GM21737 (cell line): Measurements from ENCODE around the gene SUV39H1.
"Not testable (repeated sequence)": the region's sequence is repeated elsewhere in the genome, so short reads cannot be mapped to it uniquely, and the experiment has no call there.

Experiments
- ATAC-seq: cut with Tn5 transposase; IDR thresholded peaks from one replicate; pipeline ENCODE4 v1.9.1; 2021; ENCODE audit warnings: mild to moderate bottlenecking, moderate library complexity; ENCODE audit not compliant: unreplicated experiment

Gene SUV39H1

GRCh38 chrX:48684134-48684533 lies 12.4 kb upstream of the SUV39H1 start:
- no peak for ATAC-seq

DNA sequence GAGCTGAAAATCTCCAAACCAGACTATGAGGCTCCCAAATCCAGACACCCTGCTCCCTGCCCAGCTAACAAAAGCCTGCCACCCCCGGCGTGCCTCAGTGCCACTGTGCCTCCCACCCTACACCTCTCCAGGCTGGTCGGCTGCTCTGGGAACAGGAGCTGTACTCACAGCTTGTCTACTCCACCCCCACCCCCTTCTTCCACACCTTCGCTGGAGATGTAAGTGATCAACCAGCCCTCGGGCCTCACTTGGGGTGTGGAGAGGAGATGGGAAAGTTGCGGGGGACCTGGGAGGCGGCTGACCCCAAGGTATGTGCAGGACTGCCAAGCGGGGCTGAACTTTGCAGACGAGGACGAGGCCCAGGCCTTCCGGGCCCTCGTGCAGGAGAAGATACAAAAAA lies 11.1 kb upstream of the SUV39H1 start:
- ATAC-seq = no peak

DNA sequence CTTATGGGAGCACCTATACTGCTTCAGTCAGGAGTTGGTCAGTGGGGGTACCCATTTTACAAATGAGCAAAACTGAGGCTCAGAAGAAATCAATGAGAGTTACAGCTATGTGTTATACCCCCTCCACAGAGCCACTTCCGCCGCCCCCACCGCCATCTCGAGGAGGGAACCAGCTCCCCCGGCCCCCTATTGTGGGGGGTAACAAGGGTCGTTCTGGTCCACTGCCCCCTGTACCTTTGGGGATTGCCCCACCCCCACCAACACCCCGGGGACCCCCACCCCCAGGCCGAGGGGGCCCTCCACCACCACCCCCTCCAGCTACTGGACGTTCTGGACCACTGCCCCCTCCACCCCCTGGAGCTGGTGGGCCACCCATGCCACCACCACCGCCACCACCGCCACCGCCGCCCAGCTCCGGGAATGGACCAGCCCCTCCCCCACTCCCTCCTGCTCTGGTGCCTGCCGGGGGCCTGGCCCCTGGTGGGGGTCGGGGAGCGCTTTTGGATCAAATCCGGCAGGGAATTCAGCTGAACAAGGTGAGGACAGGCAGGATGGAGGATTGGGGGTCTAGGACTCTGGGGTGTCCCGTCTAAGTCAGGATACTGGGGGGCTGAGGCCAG lies 7.9 kb upstream of the SUV39H1 start:
- ATAC-seq = no peak

DNA sequence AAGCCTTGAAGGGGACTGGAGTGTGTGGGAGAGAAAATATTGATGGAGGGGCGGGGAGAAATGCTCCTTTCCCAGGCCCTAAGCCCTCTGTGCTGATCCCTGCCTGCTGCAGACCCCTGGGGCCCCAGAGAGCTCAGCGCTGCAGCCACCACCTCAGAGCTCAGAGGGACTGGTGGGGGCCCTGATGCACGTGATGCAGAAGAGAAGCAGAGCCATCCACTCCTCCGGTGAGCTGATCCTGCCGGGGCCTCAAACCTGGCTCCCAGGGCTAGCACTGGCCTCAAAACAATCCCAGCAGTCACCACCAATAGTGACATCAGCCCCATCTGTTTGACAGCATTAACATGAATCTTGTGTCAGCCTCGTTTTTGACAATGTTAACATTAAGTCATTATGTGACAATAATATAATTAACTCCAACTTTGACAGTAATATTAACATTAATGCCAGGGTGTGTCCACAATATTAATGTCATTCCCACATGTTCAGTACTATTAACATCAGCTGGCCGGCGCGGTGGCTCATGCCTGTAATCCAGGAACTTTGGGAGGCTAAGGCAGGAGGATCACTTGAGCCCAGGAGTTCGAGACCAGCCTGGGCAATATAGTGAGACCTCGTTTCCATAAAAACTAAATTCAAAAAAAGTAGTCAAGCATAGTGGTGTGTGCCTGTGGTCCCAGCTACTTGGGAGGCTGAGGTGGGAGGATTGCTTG lies 7.2 kb upstream of the SUV39H1 start:
- no peak for ATAC-seq

DNA sequence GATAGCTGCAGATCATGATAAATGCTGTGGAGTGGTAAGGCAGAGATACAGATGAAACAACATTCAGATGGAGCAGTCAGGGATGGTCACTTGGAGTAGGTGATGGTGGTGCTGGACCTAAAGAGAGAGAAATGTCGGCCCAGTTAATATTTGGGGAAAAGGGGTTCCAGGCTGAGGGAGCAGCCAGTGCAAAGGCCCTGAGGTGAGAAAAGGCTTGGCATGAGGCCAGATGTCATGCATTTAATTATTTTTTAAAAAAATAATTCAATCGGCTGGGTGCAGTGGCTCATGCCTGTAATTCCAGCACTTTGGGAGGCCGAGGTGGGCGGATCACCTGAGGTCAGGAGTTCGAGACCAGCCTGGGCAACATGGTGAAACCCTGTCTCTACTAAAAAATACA lies 4.8 kb upstream of the SUV39H1 start:
- ATAC-seq = not testable (repeated sequence)

DNA sequence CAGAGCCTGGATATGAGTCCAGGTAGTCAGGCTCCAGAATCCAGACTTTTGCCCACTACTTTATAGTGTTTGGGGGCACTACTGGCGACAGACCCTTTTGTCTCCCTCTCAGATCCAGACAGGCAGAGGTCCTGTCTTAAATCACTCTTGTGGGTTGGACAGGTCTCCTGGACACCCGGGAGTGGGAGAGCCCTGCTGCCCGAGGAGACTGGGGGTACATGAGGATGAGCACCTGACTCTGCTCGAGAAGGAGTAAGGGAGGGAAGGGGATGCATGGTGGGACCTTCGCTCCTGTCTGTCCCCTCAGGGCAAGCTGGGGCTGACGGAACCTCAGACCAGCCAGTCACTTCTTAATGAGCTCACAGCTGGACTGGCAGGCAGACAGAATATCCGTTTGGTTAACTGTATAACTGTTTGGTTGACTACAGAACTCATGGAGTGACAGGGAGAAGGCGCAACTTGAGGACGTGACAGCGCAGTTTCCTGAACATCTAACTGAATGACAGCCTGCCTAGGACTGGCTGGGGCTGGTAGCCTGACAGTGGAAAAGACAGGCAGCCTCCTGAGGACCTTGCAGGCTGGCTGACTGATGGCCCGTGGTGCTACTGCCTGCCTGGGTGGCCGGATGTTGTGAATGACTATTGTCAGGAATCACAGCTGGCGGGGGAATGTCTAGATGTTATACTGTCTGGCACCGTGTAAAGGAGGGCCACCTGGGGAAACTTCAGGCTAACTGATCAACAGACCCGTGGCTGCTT lies 1.6 kb upstream of the SUV39H1 start:
- ATAC-seq = no peak

DNA sequence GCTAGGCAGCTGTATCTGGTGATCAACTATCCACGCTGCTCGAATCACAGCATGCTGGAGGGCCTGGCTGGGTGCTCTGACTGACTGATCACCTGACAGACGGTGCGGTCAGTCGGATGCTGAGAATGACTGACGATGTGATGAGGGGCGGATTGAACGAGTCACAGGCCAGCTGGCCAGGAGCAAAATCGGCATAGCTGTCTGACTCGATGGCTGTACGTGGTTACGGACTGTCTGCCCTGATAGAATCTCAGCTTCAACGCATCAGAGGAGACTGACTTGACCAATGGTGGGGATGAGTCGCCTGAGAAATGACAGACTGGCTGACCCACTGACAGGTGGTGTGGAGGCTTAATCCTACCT lies 1.0 kb upstream of the SUV39H1 start:
- no peak for ATAC-seq

- peak; percentile 8 for ATAC-seq
Measured at GRCh38 chrX:48695925-48696300, 621 bp upstream of the SUV39H1 start.

- no peak for ATAC-seq
Measured at GRCh38 chrX:48696909-48697727, 584 bp downstream of the SUV39H1 start.

GRCh38 chrX:48698306-48698705 lies 1.8 kb downstream of the SUV39H1 start:
- no peak for ATAC-seq

DNA sequence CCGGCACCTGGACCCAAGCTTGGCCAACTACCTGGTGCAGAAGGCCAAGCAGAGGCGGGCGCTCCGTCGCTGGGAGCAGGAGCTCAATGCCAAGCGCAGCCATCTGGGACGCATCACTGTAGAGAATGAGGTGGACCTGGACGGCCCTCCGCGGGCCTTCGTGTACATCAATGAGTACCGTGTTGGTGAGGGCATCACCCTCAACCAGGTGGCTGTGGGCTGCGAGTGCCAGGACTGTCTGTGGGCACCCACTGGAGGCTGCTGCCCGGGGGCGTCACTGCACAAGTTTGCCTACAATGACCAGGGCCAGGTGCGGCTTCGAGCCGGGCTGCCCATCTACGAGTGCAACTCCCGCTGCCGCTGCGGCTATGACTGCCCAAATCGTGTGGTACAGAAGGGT lies 3.7 kb downstream of the SUV39H1 start:
- ATAC-seq = no peak

DNA sequence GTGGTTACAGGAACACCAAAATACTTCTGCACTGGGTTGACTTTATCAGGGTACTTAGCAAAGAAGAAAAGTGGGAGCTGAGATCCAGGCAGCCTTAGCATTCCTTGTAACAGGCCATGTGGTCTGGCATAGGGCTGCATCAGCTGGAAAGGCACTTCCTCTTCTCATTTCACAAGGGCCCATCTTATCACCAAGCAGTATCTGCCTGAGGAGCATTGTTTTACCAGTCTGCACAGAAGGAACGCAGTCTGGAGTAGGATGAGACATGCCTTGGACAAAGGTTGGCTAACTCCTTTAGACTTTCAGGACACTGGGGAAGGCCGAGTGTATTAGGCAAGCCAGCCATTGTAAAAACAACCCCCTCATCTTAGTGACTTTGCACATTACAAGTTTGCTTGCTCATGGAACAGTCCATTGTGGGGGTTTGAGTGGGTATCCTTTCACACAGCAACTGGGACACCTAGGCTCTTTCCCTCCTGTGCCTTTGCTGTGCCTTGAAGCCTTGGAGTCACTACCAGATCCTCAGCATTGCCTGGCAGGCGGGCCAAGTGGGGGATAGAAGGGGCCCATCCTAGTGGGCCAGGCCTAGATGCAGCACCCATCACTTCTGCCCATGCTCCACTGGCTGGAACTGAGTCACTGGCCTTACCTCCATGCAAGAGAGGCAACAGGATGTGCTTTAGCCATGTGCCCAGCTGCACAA lies 4.6 kb downstream of the SUV39H1 start:
- ATAC-seq = no peak

- no peak for ATAC-seq
Measured at GRCh38 chrX:48702032-48702431, 5.5 kb downstream of the SUV39H1 start.

- ATAC-seq = no peak
Measured at GRCh38 chrX:48702716-48703115, 6.2 kb downstream of the SUV39H1 start.

- ATAC-seq = no peak
Measured at GRCh38 chrX:48703228-48703627, 6.7 kb downstream of the SUV39H1 start.

GRCh38 chrX:48703642-48704481 lies 7.3 kb downstream of the SUV39H1 start:
- no peak for ATAC-seq

DNA sequence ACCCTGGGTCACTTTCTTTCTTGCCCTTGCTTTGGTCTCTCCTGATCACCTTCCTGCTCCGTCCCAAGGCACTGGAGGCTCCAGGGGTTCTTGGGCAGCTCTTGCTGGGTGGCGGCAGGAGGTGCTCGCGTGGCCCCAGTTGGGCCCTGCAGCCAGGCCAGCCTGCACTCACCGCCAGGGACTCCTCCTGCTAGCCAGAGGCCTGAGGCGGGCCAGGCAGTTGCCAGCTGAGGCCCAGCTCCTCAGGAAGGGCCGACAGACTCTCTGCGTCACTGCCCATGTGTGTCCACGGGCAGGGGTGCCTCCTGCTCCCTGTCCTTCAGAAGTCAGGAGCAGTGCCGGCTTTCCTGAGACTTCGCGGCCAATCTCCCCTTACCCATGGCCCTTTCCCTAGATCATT lies 9.3 kb downstream of the SUV39H1 start:
- ATAC-seq = no peak

DNA sequence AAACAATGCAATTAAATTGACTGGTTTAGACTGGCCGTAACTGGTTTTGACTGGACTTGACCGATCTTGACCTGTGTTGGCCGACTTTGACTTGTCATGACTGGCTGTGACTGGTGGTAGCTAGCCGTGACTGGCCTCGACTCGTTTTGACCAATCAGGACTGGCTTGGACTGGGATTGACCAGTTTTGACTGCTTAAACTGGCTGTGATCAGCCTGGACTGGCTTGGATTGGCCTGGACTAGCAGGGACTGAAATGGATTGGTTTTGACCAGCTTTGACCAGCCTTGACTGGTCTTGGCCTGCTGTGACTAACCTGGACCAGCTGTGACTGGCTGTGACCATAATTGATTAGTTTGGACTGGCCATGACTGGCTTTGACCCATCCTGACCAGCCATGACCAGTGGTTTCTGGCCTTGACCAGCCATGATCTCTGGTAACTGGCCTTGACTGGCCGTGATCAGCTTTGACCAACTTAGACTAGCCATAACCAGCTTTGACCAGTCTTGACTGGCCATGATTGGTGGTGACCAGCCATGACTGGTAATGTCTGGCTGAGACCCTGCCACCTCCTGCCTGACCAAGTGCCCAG lies 13.1 kb downstream of the SUV39H1 start:
- no peak for ATAC-seq

DNA sequence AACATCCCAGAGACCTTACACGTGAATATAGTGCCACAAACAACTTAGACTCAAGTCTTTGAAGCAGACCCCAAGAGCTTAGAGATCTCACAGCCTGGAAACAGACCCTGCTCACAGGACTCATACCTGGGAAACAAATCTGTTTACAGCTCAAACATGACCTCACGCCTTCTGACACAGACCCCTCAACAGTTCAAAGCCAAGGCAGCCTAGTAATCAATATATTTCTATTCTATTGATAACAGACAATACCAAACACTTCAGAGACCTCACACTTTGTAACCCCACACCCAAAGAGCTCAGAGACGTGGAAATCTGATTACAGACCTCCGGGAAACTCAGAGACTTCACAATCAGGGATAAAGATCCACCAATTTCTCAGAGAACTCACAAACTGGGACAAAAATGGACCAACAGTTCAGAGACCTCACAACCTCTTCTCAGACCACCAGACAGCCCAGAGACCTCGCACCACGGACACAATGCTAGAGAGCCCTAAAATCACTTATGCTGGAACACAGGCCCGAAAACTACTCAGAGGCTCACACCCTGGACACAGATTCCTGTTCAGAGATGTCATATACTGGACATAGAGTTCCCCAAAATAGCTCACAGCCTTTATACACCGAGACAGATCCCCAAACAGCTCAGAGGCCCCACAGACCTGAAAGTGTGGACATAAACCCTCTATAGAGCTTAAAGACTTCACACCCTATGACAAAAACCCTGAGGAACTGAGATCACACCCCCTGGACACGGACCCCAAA lies 14.8 kb downstream of the SUV39H1 start:
- no peak for ATAC-seq
